ENCODE results near the gene TAOK2.
"Not testable (repeated sequence)": the region's sequence is repeated elsewhere in the genome, so short reads cannot be mapped to it uniquely, and the experiment has no call there.

Gene TAOK2

GRCh38 chr16:29926711-29927052 lies 47.0 kb upstream of the TAOK2 start:
- TF ChIP-seq EZH2phosphoT487 (IDR thresholded peaks at IDR 0.05; ENCODE audit: borderline replicate concordance, low read length) (no peak), CTCF (IDR thresholded peaks at IDR 0.05; ENCODE audit: low read depth, low read length, poor library complexity, severe bottlenecking) (no peak)
- H3K36me3 ChIP-seq (ENCODE audit: control insufficient read depth, low read length), result peaks cover 21% of the 10 kb centered on the region
- peaks cover 4% of the 10 kb centered on the region; the same call in 1 of the 2 replicates for H4K20me1 ChIP-seq (ENCODE audit: control insufficient read depth, insufficient read depth, low read depth, low read length)
- H3F3A ChIP-seq (ENCODE audit: control insufficient read depth, insufficient read depth), result 0 out of 2 replicates have a peak, but pooled peaks cover 3% of the 10 kb centered on the region
- no peaks in the 10 kb centered on the region for H3K27me3 ChIP-seq (ENCODE audit: control insufficient read depth, low read length)
- H3K4me3 ChIP-seq (ENCODE audit: low read length), result peak overlapping the region; percentile 98
- H3K27ac ChIP-seq (ENCODE audit: low read depth, low read length), result peak overlapping the region; percentile 63
- H3K79me2 ChIP-seq (ENCODE audit: control insufficient read depth, low read length), result peaks cover 30% of the 10 kb centered on the region
- H3K9me2 ChIP-seq (replicated peaks; ENCODE audit: control insufficient read depth, low read length), result no peaks in the 10 kb centered on the region
- H3K4me2 ChIP-seq (ENCODE audit: low read length), result peak overlapping the region; percentile 96
- peaks cover 23% of the 10 kb centered on the region for H3K4me1 ChIP-seq (ENCODE audit: control insufficient read depth, low read length)
- H3K9me3 ChIP-seq (ENCODE audit: control insufficient read depth, insufficient read depth, low read length), result no peaks in the 10 kb centered on the region

- Histone ChIP-seq H3K9me3 (ENCODE audit: control insufficient read depth, insufficient read depth, low read length) (no peaks in the 10 kb centered on the region), H3K36me3 (ENCODE audit: control insufficient read depth, low read length) (peaks cover 19% of the 10 kb centered on the region), H3K79me2 (ENCODE audit: control insufficient read depth, low read length) (peaks cover 30% of the 10 kb centered on the region), H3K4me3 (ENCODE audit: low read length) (peak overlapping the region; percentile 98), H3K27ac (ENCODE audit: low read depth, low read length) (no peak overlapping the region), H3K4me1 (ENCODE audit: control insufficient read depth, low read length) (peaks cover 23% of the 10 kb centered on the region), H3K4me2 (ENCODE audit: low read length) (peak overlapping the region; percentile 96), H3F3A (ENCODE audit: control insufficient read depth, insufficient read depth) (0 out of 2 replicates have a peak, but pooled peaks cover 3% of the 10 kb centered on the region), H3K9me2 (replicated peaks; ENCODE audit: control insufficient read depth, low read length) (no peaks in the 10 kb centered on the region), H3K27me3 (ENCODE audit: control insufficient read depth, low read length) (no peaks in the 10 kb centered on the region), H4K20me1 (ENCODE audit: control insufficient read depth, insufficient read depth, low read depth, low read length) (peaks cover 4% of the 10 kb centered on the region; the same call in 1 of the 2 replicates)
- TF ChIP-seq EZH2phosphoT487 (IDR thresholded peaks at IDR 0.05; ENCODE audit: borderline replicate concordance, low read length), result no peak
- TF ChIP-seq CTCF (IDR thresholded peaks at IDR 0.05; ENCODE audit: low read depth, low read length, poor library complexity, severe bottlenecking), result no peak
These were observed 46.4 kb upstream of the TAOK2 start for GRCh38 chr16:29927070-29927905.

- not testable (repeated sequence) for H3K9me3 ChIP-seq (ENCODE audit: control insufficient read depth, insufficient read depth, low read length); H3K4me3 ChIP-seq (ENCODE audit: low read length); H3K36me3 ChIP-seq (ENCODE audit: control insufficient read depth, low read length); H4K20me1 ChIP-seq (ENCODE audit: control insufficient read depth, insufficient read depth, low read depth, low read length); H3K4me1 ChIP-seq (ENCODE audit: control insufficient read depth, low read length); H3K79me2 ChIP-seq (ENCODE audit: control insufficient read depth, low read length); H3K9me2 ChIP-seq (replicated peaks; ENCODE audit: control insufficient read depth, low read length); H3K27ac ChIP-seq (ENCODE audit: low read depth, low read length); H3K27me3 ChIP-seq (ENCODE audit: control insufficient read depth, low read length); H3K4me2 ChIP-seq (ENCODE audit: low read length); H3F3A ChIP-seq (ENCODE audit: control insufficient read depth, insufficient read depth)
These were observed 41.9 kb upstream of the TAOK2 start for GRCh38 chr16:29931750-29932149.

GRCh38 chr16:29940656-29941055 lies 33.0 kb upstream of the TAOK2 start:
- no peaks in the 10 kb centered on the region for H3K9me2 ChIP-seq (replicated peaks; ENCODE audit: control insufficient read depth, low read length)
- H3K4me1 ChIP-seq (ENCODE audit: control insufficient read depth, low read length), result peaks cover 22% of the 10 kb centered on the region
- H3K79me2 ChIP-seq (ENCODE audit: control insufficient read depth, low read length), result no peaks in the 10 kb centered on the region; the same call in 1 of the 2 replicates
- TF ChIP-seq EZH2phosphoT487 (IDR thresholded peaks at IDR 0.05; ENCODE audit: borderline replicate concordance, low read length), result no peak
- H3K27me3 ChIP-seq (ENCODE audit: control insufficient read depth, low read length), result 0 out of 2 replicates have a peak, but pooled peaks cover 2% of the 10 kb centered on the region
- no peak overlapping the region for H3K27ac ChIP-seq (ENCODE audit: low read depth, low read length)
- no peaks in the 10 kb centered on the region for H3K9me3 ChIP-seq (ENCODE audit: control insufficient read depth, insufficient read depth, low read length)
- H3K36me3 ChIP-seq (ENCODE audit: control insufficient read depth, low read length), result no peaks in the 10 kb centered on the region
- H4K20me1 ChIP-seq (ENCODE audit: control insufficient read depth, insufficient read depth, low read depth, low read length), result no peaks in the 10 kb centered on the region
- H3K4me3 ChIP-seq (ENCODE audit: low read length), result no peak overlapping the region
- H3F3A ChIP-seq (ENCODE audit: control insufficient read depth, insufficient read depth), result no peaks in the 10 kb centered on the region
- no peak overlapping the region for H3K4me2 ChIP-seq (ENCODE audit: low read length)

All from DOHH2 (cell line).